Measurements from ENCODE around the gene MTCL1. TPM values are rescaled to one million over a fixed set of nuclear protein-coding genes. Genes with fewer than 3 reads are reported as not detected.

Gene MTCL1
- total RNA-seq, 1 donor, result 59.6 TPM

DNA sequence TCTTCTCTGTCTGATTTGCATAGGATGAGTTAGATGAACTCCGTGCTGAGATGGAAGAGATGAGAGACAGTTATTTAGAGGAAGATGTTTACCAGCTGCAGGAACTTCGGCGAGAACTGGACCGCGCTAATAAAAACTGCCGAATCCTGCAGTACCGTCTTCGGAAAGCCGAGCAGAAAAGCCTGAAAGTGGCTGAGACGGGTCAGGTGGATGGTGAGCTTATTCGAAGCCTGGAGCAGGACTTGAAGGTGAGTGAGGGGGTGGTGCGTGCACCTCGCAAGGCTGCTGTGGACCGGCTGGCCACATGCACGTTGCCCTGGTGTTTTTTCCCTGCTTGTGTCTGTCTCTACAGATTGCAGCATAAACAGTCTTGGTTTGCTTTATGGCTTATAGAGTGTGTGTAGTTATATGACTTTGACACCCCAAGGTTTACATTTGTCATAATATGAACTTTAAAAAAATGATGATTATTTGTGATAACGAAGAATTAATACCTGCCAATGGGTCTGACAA is 13.1 kb downstream of the MTCL1 start:
- no peak overlapping the region for H3K4me3 ChIP-seq (ENCODE audit: low read depth, low read length)
- no peak for DNase-seq (ENCODE audit: low read depth)
- TF ChIP-seq CTCF (IDR thresholded peaks at IDR 0.05; ENCODE audit: insufficient read depth, low read depth, low read length), result no peak

DNA sequence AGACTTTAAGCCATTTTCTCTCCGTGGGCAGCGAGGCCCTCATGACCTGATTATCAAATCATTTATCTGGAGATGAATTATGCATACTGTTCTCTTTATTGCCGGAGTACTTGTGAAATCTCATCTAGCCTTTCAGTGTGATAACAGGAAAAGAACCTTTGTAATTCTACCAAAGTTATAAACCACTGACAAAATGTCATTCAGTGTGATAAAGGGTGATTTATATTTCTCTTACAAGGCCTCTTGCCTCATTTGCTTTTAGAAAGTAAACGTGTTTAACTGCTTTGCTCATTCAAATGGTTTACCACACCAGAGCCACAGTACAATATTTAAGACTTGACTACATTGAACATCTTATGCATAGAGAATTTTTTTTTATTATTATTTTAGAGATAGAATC is 13.8 kb downstream of the MTCL1 start:
- peak; percentile 37 for DNase-seq (ENCODE audit: low read depth)
- no peak overlapping the region for H3K4me3 ChIP-seq (ENCODE audit: low read depth, low read length)
- no peak for TF ChIP-seq CTCF (IDR thresholded peaks at IDR 0.05; ENCODE audit: insufficient read depth, low read depth, low read length)

DNA sequence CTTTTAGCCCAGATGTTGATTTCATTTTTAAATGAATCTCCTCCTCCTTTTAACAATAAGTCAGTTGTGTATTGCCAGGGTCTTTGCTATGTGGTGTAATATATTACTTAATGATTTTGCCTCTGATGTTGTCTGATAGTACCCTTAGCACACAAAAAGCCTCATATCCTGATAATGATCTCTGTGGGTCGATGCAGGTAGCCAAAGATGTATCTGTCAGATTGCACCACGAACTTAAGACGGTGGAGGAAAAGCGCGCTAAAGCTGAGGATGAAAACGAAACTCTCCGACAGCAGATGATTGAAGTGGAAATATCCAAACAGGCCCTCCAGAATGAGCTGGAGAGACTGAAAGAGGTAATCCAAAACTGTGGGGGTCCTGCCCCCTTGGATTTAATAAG is 14.8 kb downstream of the MTCL1 start:
- no peak for TF ChIP-seq CTCF (IDR thresholded peaks at IDR 0.05; ENCODE audit: insufficient read depth, low read depth, low read length)
- DNase-seq (ENCODE audit: low read depth), result no peak

DNA sequence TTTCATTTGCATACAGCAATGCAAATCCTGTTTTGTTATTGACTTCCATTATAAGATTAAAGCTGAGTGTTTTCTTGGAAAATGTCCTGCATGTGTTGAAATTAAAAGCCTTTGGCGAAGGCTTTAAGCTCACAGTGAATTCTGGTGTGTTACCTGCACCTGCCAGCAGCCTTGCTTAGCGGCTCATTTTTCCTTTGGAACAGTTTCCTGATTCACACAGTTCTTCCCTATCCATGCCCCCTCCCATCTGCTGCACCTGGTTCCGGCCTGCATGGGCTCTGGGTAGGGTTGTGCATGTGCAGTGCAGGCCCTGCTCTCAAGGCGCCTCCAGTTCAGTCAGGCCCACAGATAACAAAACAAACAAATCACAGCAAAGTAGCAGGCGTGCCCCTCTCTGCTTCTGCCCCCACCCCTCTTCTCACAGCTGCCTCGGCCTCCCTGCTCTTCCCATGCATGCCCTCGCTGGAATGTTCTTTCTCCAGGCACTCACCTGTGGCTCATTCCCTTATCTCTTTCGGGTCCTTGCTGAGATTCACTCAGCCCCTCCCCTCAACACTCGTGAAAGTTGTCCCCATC is 15.8 kb downstream of the MTCL1 start:
- DNase-seq (ENCODE audit: low read depth), result no peak
- TF ChIP-seq CTCF (IDR thresholded peaks at IDR 0.05; ENCODE audit: insufficient read depth, low read depth, low read length), result no peak
- H3K4me3 ChIP-seq (ENCODE audit: low read depth, low read length), result no peak overlapping the region

More for the DNA sequence above, 14.8 kb downstream of the MTCL1 start:
- H3K4me3 ChIP-seq (ENCODE audit: low read depth, low read length), result no peak overlapping the region

GRCh38 chr18:8721716-8722115 is 16.4 kb downstream of the MTCL1 start:
- DNase-seq (ENCODE audit: low read depth), result no peak
- no peak overlapping the region for H3K4me3 ChIP-seq (ENCODE audit: low read depth, low read length)
- TF ChIP-seq CTCF (IDR thresholded peaks at IDR 0.05; ENCODE audit: insufficient read depth, low read depth, low read length), result no peak

DNA sequence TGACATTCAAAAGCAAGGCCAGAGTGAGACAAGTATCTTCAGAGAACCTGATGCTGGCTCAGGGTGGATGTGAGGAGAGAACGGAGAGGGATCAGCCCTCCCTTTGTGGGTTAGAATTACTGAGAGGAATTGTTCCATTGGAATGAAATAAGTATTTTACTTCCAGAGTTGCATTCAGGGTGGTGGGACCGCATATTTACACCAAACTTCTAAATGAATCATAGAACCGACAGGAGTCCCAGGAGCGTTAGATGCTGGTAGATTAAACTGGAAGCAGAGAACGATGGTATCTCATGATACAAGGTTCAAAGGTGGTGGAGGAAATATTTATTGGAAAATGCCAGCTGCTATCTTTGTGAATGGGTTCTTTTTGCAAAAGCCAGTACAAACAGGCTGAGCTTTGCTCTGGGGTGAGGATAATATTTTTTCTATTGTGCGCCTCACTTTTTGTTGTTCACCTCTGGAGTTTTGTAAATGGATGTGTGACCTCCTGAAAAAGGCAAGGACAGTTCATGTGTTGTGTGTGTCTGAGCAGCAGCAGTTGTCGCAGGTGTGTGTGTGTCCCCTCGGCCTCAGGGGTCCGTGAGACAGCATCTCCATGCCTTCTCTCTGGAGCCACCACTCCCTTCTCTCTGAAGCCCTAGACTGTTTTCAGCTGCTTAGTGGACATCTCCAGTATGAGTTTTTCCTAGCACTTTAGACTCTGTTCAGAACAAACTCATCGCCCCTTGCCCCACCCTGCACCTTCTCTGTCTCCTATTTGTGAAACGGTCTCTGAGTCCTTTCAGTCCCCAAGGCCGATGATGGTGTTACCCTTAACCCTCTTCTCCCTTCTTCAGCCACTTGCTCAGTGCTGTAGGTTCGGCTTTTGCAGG is 17.8 kb downstream of the MTCL1 start:
- no peak for TF ChIP-seq CTCF (IDR thresholded peaks at IDR 0.05; ENCODE audit: insufficient read depth, low read depth, low read length)
- H3K4me3 ChIP-seq (ENCODE audit: low read depth, low read length), result no peak overlapping the region
- no peak for DNase-seq (ENCODE audit: low read depth)

All from fibroblast of villous mesenchyme (primary cell).